ENCODE measurements around the gene LSM5. TPM values are rescaled to one million over a fixed set of nuclear protein-coding genes. Genes with fewer than 3 reads are reported as not detected.

Gene LSM5
- total RNA-seq, 1 experiment from 2014 or later, result 87.3 TPM

GRCh38 chr7:32515890-32516550 lies 25.8 kb upstream of the LSM5 start:
- no peak for TF ChIP-seq CTCF (IDR thresholded peaks at IDR 0.05; ENCODE audit: unreplicated experiment)
- Mint-ChIP-seq H3K4me3 (ENCODE audit: unreplicated experiment) (no peak overlapping the region), H3K27me3 (ENCODE audit: insufficient read depth, unreplicated experiment) (no peaks in the 10 kb centered on the region), H3K9me3 (ENCODE audit: unreplicated experiment) (no peaks in the 10 kb centered on the region), H3K27ac (ENCODE audit: low read depth, unreplicated experiment) (no peak overlapping the region), H3K36me3 (ENCODE audit: insufficient read depth, unreplicated experiment) (peaks cover 33% of the 10 kb centered on the region), H3K4me1 (ENCODE audit: insufficient read depth, unreplicated experiment) (peaks cover 9% of the 10 kb centered on the region)
- DNase-seq (ENCODE audit: unreplicated experiment), result no peak
- POLR2A ChIA-PET, result interaction anchor here (0.5 kb wide), 1 partner anchor 931 kb away, joined by 4 read pairs; no protein-coding TSS in a partner anchor
- intact Hi-C loops (cut with micrococcal nuclease), result no loop called here
- no TSS peak for BruUV-seq (replicated peaks)
- CTCF ChIA-PET, result interaction anchor here (0.6 to 1.4 kb wide), 4 partner anchors 37 to 755 kb away, joined by 3 to 5 read pairs (median 4); no protein-coding TSS in a partner anchor

- peaks cover 29% of the 10 kb centered on the region for H3K36me3 Mint-ChIP-seq (ENCODE audit: insufficient read depth, unreplicated experiment)
- intact Hi-C loops (cut with micrococcal nuclease), result no loop called here
- ChIA-PET CTCF (no interaction called here), POLR2A (interaction anchor here (1.3 kb wide), 1 partner anchor 17 kb away, joined by 3 read pairs; the partner anchor contains the start of gene AVL9)
- peaks cover 9% of the 10 kb centered on the region for H3K4me1 Mint-ChIP-seq (ENCODE audit: insufficient read depth, unreplicated experiment)
- H3K27ac Mint-ChIP-seq (ENCODE audit: low read depth, unreplicated experiment), result no peak overlapping the region
- BruUV-seq (replicated peaks), result no TSS peak
- H3K27me3 Mint-ChIP-seq (ENCODE audit: insufficient read depth, unreplicated experiment), result no peaks in the 10 kb centered on the region
- no peak for TF ChIP-seq CTCF (IDR thresholded peaks at IDR 0.05; ENCODE audit: unreplicated experiment)
- no peak overlapping the region for H3K4me3 Mint-ChIP-seq (ENCODE audit: unreplicated experiment)
- H3K9me3 Mint-ChIP-seq (ENCODE audit: unreplicated experiment), result no peaks in the 10 kb centered on the region
- DNase-seq (ENCODE audit: unreplicated experiment), result no peak
Observed at GRCh38 chr7:32513210-32513609, 23.0 kb upstream of the LSM5 start.

- H3K9me3 Mint-ChIP-seq (ENCODE audit: unreplicated experiment), result no peaks in the 10 kb centered on the region
Observed at GRCh38 chr7:32511791-32512190, 21.6 kb upstream of the LSM5 start.

GRCh38 chr7:32507414-32507813 lies 17.2 kb upstream of the LSM5 start:
- H3K9me3 Mint-ChIP-seq (ENCODE audit: unreplicated experiment), result no peaks in the 10 kb centered on the region
- POLR2A ChIA-PET, result interaction anchor here (2.4 kb wide), 1 partner anchor 11 kb away, joined by 29 read pairs; the partner anchor contains the start of gene AVL9
- intact Hi-C loops (cut with micrococcal nuclease), result no loop called here
- H3K27ac Mint-ChIP-seq (ENCODE audit: low read depth, unreplicated experiment), result peak overlapping the region; percentile 64
- CTCF ChIA-PET, result no interaction called here
- H3K27me3 Mint-ChIP-seq (ENCODE audit: insufficient read depth, unreplicated experiment), result no peaks in the 10 kb centered on the region
- BruUV-seq (replicated peaks), result no TSS peak
- no peak for TF ChIP-seq CTCF (IDR thresholded peaks at IDR 0.05; ENCODE audit: unreplicated experiment)
- peaks cover 34% of the 10 kb centered on the region for H3K4me1 Mint-ChIP-seq (ENCODE audit: insufficient read depth, unreplicated experiment)
- peak overlapping the region; percentile 52 for H3K4me3 Mint-ChIP-seq (ENCODE audit: unreplicated experiment)
- peak; percentile 37 for DNase-seq (ENCODE audit: unreplicated experiment)
- peaks cover 21% of the 10 kb centered on the region for H3K36me3 Mint-ChIP-seq (ENCODE audit: insufficient read depth, unreplicated experiment)

More at GRCh38 chr7:32511791-32512190, 21.6 kb upstream of the LSM5 start:
- Mint-ChIP-seq H3K36me3 (ENCODE audit: insufficient read depth, unreplicated experiment) (peaks cover 38% of the 10 kb centered on the region), H3K27me3 (ENCODE audit: insufficient read depth, unreplicated experiment) (no peaks in the 10 kb centered on the region), H3K4me3 (ENCODE audit: unreplicated experiment) (no peak overlapping the region), H3K27ac (ENCODE audit: low read depth, unreplicated experiment) (peak overlapping the region; percentile 13), H3K4me1 (ENCODE audit: insufficient read depth, unreplicated experiment) (peaks cover 21% of the 10 kb centered on the region)
- POLR2A ChIA-PET, result no interaction called here
- intact Hi-C loops (cut with micrococcal nuclease), result no loop called here
- no peak for DNase-seq (ENCODE audit: unreplicated experiment)
- CTCF ChIA-PET, result no interaction called here
- no peak for TF ChIP-seq CTCF (IDR thresholded peaks at IDR 0.05; ENCODE audit: unreplicated experiment)
- BruUV-seq (replicated peaks), result no TSS peak
